GM19397 (cell line): ENCODE results near the gene PRXL2B.

Experiments
- ATAC-seq: cut with Tn5 transposase; IDR thresholded peaks from one replicate; pipeline ENCODE4 v1.9.1; 2021; ENCODE audit warnings: mild to moderate bottlenecking, moderate library complexity; ENCODE audit not compliant: unreplicated experiment

PRXL2B gene

GRCh38 chr1:2596530-2597333 lies 10.2 kb downstream of the PRXL2B start:
- ATAC-seq, result no peak

GRCh38 chr1:2597441-2598328 lies 11.1 kb downstream of the PRXL2B start:
- no peak for ATAC-seq

DNA sequence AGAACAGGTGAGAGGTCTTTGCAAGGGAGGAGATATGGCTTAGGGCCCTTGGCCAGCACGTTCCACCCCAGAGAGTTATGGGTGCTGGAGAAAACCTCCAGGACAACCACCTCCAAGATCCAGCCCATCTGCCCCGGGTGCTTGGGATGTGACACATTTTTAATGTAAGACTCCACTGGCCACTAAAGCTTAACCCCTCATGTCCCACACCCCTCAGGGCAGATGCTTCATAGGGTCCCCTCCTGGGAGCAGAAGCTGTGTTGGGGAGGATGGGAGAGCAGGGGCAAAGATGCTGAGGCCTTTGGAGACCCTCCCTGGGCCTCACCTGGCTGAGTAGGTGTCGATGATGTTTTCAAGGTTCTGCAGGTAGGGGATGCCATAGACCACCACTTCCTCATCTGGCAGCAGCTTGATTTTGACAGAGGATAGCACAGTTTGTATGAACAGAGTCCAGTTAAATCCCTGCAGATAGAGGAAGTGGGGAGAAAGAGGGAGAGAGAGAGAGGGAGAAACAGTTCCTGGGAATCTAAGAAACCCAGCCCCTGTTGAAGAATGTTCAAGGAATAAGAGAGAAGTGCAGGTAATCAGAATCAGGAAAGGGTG lies 11.9 kb downstream of the PRXL2B start:
- ATAC-seq, result no peak

GRCh38 chr1:2601721-2602303 lies 15.2 kb downstream of the PRXL2B start:
- no peak for ATAC-seq

DNA sequence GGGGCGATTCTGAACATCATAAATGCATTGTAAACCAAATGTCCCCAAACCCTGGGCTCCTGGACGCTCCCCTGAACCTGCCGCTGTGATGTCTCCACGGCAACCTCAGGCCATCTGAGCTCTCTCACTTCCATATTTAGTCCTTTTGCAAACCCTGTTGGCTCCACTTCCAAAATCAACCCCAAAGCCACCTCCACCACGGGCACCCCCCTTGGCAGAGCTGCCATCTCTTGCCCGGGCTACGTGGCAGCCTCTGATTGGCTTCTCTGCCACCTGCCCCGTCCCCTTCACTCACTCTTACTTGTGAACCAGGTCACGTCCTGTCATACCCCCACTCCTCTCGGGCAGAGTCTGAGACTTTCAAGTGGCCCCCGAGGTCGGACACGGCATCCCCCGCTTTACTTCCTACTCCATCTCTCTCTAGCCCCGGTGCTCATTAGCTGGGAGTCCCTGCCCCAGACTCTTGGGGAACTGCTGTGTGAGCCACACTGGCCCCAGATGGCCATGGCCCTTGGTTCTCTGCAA lies 15.8 kb downstream of the PRXL2B start:
- no peak for ATAC-seq

- ATAC-seq, result no peak
These were observed 16.4 kb downstream of the PRXL2B start for GRCh38 chr1:2602866-2603520.

DNA sequence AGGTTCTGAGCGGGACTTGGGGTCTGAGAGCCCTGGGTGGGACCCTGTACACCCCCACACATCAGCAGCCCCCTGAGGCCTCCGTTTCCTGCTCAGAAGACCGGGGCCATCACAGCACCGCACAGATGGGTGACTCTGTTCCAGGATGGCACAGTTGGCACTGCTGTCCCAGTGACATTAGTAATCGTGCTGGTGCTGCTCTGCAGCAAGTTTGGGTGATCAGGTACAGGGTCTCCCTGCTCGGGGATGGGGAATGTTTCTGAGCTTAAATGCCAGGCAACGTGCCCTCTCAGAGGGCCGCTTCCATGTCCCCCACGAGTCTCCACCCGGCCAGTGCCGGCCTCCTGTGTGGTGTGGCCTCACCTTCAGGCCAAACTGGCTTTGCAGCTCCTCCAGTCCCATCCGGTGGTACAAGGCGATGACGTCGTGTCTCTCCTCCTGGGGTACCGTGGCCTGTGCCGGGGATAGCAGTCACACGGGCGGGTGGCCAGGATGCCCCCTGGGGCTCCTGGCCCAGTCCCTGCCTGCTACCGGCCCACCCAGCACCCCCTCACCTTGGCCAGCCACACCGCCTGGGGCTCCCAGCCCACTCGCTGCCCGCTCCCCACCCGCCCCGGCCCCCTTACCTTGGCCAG lies 17.1 kb downstream of the PRXL2B start:
- ATAC-seq, result no peak

DNA sequence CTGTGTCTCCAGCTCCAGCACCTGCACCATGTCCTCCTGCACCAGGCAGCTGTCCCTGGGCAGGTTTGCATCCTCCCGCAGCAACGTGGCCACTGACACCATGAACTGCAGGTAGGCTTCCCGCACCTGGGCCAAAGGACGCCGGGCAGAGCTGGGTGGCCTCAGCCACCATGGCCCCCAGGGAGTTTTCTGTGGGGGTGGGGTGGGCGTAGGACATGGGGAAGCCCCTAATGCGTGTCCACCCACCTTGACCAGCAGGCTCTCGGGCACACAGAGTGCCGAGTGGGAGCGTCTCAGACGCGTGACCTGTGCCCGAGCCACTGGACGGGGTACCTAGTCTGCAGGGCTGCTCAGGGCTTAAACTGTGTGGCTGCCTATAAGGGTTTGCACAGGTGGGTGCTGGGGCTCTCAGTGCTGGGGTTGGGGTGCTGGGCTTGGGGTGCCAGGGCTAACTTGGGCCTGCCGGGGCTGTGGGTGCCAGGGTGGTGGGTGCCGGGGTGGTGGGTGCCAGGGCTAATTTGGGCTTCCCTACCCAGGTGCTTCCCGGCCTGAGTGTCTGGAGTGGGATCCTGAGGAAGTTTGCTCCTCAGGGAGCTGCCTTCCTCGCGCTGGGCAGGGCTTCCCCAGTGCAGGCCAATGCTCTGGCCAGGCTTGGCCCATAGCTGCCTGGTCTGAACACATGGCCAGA lies 17.7 kb downstream of the PRXL2B start:
- no peak for ATAC-seq

- ATAC-seq, result no peak
These were observed 18.4 kb downstream of the PRXL2B start for GRCh38 chr1:2604844-2605508.

DNA sequence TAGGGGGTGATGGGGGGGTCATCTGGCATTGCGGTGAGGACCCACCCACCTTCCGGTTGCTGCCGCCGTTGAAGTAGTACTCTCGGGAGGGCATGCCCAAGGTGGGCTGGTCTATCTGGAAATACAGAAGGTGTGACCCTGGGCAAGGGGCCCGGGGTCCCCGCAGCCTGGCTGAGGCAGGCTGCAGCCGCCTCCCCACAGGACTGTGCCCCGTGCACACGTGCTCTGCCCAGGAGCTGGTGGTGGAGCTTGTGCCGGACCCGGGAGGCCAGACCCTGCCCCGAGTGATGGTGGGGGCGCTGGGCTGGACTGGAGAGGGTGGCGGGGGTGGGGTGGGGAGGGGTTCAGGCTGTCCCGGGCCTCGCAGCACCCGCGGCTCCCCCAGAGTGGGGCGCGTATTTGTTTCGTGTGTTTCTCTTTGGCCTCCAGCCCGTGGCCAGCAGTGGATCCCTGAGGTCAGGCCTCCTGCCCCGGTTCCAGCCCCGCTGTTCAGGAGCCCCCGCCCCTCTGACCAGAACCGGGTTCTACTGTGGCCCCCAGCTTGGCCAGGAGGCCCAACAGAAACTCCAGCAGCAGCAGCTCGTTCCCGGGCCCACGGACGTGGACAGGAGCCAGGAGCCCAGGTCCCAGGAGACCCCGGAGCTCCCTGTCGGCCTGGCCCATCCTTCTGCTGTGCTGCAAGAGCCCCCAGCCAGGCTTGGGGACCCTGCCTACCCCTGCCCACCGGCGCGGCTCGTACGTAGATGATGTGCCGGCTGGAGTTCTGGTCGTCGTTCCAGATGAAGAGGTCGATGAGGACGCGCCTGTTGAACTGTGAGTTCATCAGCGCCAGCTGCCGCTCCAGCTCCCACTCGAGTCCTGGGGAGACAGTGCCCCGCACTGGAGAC lies 19.2 kb downstream of the PRXL2B start:
- ATAC-seq, result no peak

DNA sequence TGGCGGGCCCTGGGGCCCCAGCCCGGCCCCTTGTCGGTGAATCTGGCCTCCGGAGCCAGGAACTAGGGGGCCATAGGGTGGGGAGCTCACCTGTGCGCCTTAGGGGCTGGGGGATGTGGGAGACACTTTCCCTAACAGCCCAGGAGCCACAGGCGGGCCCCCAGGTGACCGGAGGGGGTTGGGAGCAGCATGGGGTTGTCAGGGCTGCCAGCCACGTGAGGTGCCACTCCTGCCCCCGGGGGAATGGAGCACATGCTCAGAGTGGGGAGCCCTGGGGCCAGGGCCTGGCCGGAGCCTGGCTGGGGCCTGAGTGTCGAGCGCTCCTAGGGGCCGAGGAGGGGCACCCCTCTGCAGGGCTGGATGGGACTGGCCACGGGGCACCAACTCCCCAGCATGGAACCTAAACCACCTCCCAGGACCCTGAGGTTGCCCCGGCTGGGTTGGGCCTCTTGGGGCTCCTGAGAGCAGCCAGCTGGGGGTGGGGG lies 19.9 kb downstream of the PRXL2B start:
- no peak for ATAC-seq

GRCh38 chr1:2606881-2607621 lies 20.5 kb downstream of the PRXL2B start:
- ATAC-seq, result no peak

- no peak for ATAC-seq
These were observed 21.1 kb downstream of the PRXL2B start for GRCh38 chr1:2607641-2608091.

- ATAC-seq, result no peak
These were observed 22.9 kb downstream of the PRXL2B start for GRCh38 chr1:2609319-2610035.

DNA sequence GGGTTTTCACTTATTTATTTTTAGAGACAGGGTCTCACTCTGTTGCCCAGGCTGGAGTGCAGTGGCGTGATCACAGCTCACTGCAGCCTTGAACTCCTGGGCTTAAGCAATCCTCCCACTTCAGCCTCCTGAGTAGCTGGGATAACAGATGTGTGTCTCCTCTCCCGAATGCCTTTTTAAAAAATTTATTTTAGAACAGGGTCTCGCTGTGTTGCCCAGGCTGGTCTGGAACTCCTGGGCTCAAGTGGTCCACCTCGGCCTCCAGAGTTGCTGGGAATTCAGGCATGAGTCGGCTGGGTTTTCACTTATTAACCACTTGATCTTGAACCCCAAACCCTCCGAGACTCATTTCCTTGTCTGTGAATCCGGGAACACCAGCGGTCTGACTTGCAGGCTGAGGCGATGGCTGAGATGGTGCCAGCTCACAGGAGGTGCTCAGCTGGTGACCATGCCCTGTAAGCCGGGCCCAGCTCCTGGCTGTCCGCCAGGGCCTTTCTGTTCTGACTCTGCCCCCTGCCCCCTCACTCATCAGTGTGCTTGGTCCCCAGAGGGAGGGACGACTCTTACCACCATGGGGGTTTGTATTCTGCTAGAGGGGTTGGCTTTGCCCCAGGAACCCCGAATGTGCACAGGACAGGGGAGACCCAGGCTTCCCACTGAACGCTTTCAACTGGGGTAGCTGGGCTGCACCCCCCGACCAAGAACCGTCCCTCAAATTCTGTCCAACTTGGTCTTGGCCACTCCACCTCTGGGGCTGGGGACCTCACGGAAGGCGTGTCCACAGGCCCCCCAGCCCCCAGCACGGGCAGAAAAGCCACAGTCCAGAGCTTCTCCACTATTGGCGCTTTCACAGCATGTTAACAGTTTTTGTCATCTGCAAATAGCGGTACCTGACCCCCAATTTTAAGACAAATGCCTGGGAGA lies 23.7 kb downstream of the PRXL2B start:
- ATAC-seq, result no peak
